Measurements from ENCODE around the gene TRIM69.
"Not testable (repeated sequence)": the region's sequence is repeated elsewhere in the genome, so short reads cannot be mapped to it uniquely, and the experiment has no call there.

Gene TRIM69

GRCh38 chr15:44720460-44721176 lies 15.7 kb upstream of the TRIM69 start:
- peaks cover 32% of the 10 kb centered on the region for H3K36me3 ChIP-seq (ENCODE audit: insufficient read depth, low read length)
- no peaks in the 10 kb centered on the region for H3K4me1 ChIP-seq (ENCODE audit: insufficient read depth, low read length)
- no peaks in the 10 kb centered on the region for H3K27me3 ChIP-seq (ENCODE audit: insufficient read depth, low read length)
- no peak overlapping the region for H2AFZ ChIP-seq (ENCODE audit: low read depth, low read length)
- no peak overlapping the region for H3K4me3 ChIP-seq (ENCODE audit: low read length)
- H3K9me3 ChIP-seq (ENCODE audit: low read length) = no peaks in the 10 kb centered on the region

- Histone ChIP-seq H3K9me3 (ENCODE audit: low read length) (no peaks in the 10 kb centered on the region), H3K4me1 (ENCODE audit: insufficient read depth, low read length) (no peaks in the 10 kb centered on the region), H3K36me3 (ENCODE audit: insufficient read depth, low read length) (peaks cover 18% of the 10 kb centered on the region), H3K27me3 (ENCODE audit: insufficient read depth, low read length) (no peaks in the 10 kb centered on the region), H3K4me3 (ENCODE audit: low read length) (no peak overlapping the region), H2AFZ (ENCODE audit: low read depth, low read length) (no peak overlapping the region)
Observed at GRCh38 chr15:44722011-44722410, 14.3 kb upstream of the TRIM69 start.

GRCh38 chr15:44726136-44726535 lies 10.2 kb upstream of the TRIM69 start:
- no peak overlapping the region for H3K4me3 ChIP-seq (ENCODE audit: low read length)

DNA sequence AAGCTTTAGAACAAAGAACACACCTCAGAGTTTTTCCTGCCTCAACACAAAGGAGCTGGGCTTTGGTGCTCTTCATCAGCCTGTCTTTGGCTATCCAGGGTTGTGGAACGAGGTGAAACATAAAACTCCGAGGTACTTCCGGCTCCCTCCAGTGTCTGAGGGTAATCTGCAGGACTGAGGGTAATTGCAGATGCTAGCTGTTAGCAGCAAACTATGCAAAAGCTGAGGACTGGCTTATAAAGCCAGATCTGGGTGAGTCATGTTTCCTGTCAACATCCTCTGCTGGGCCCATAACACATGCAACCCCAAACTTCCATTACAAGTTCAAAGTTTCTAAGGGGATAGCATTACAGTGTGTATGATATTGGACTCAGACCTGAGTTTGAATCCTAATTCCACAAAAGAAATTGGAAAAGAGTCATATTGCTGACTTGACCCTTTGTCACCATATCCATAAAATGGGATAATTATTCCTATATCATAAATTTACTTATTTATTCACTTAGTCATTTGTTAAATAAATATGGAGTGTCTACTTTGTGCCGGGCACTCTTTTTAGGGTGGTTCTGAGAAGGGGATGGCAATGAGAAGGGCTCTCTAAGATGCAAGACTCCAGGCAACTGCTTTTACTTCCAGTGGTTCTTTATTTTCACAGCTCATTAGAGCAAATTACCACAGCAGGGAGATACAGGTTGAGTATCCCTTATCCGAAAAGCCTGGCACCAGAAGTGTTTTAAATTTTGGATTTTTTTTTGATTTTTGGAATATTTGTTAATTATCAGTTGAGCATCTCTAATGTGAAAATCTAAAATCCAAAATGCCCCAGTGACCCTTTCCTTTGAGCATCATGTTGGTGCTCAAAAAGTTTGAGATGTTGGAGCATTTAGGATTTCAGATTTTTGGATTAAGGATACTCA lies 9.5 kb upstream of the TRIM69 start:
- Histone ChIP-seq H2AFZ (ENCODE audit: low read depth, low read length) (no peak overlapping the region), H3K4me3 (ENCODE audit: low read length) (no peak overlapping the region), H3K9me3 (ENCODE audit: low read length) (no peaks in the 10 kb centered on the region), H3K4me1 (ENCODE audit: insufficient read depth, low read length) (peaks cover 11% of the 10 kb centered on the region), H3K27me3 (ENCODE audit: insufficient read depth, low read length) (no peaks in the 10 kb centered on the region), H3K36me3 (ENCODE audit: insufficient read depth, low read length) (peaks cover 9% of the 10 kb centered on the region)

More at GRCh38 chr15:44726136-44726535, 10.2 kb upstream of the TRIM69 start:
- Histone ChIP-seq H3K9me3 (ENCODE audit: low read length) (no peaks in the 10 kb centered on the region), H3K4me1 (ENCODE audit: insufficient read depth, low read length) (peaks cover 6% of the 10 kb centered on the region), H3K36me3 (ENCODE audit: insufficient read depth, low read length) (peaks cover 2% of the 10 kb centered on the region), H2AFZ (ENCODE audit: low read depth, low read length) (no peak overlapping the region), H3K27me3 (ENCODE audit: insufficient read depth, low read length) (no peaks in the 10 kb centered on the region)

- Histone ChIP-seq H3K9me3 (ENCODE audit: low read length) (no peaks in the 10 kb centered on the region), H3K4me3 (ENCODE audit: low read length) (peak overlapping the region; percentile 56), H3K36me3 (ENCODE audit: insufficient read depth, low read length) (peaks cover 17% of the 10 kb centered on the region), H2AFZ (ENCODE audit: low read depth, low read length) (no peak overlapping the region), H3K27me3 (ENCODE audit: insufficient read depth, low read length) (no peaks in the 10 kb centered on the region), H3K4me1 (ENCODE audit: insufficient read depth, low read length) (peaks cover 11% of the 10 kb centered on the region)
Observed at GRCh38 chr15:44727485-44728231, 8.7 kb upstream of the TRIM69 start.

DNA sequence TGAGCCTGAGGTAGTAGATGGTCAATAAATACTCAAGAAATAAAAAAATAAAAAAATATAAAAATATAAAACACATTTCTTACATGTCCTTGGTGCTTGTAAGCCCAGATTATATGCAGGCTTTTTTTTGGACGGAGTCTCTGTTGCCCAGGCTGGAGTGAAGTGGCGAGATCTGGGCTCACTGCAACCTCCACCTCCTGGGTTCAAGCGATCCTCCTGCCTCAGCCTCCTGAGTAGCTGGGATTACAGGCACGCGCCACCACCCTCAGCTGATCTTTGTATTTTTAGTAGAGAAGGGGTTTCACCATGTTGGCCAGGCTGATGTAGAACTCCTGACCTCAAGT lies 8.1 kb upstream of the TRIM69 start:
- H3K9me3 ChIP-seq (ENCODE audit: low read length) = not testable (repeated sequence)
- Histone ChIP-seq H3K4me3 (ENCODE audit: low read length) (peak overlapping the region; percentile 56), H2AFZ (ENCODE audit: low read depth, low read length) (peak overlapping the region; percentile 7)

GRCh38 chr15:44728576-44729407 lies 7.5 kb upstream of the TRIM69 start:
- H3K4me1 ChIP-seq (ENCODE audit: insufficient read depth, low read length) = peaks cover 11% of the 10 kb centered on the region
- no peaks in the 10 kb centered on the region for H3K9me3 ChIP-seq (ENCODE audit: low read length)
- peak overlapping the region; percentile 7 for H2AFZ ChIP-seq (ENCODE audit: low read depth, low read length)
- no peaks in the 10 kb centered on the region for H3K27me3 ChIP-seq (ENCODE audit: insufficient read depth, low read length)
- peaks cover 17% of the 10 kb centered on the region for H3K36me3 ChIP-seq (ENCODE audit: insufficient read depth, low read length)
- H3K4me3 ChIP-seq (ENCODE audit: low read length) = peak overlapping the region; percentile 56

More for the DNA sequence above, 8.1 kb upstream of the TRIM69 start:
- H3K27me3 ChIP-seq (ENCODE audit: insufficient read depth, low read length) = not testable (repeated sequence)
- H3K36me3 ChIP-seq (ENCODE audit: insufficient read depth, low read length) = peaks cover 17% of the 10 kb centered on the region
- peaks cover 11% of the 10 kb centered on the region for H3K4me1 ChIP-seq (ENCODE audit: insufficient read depth, low read length)

- Histone ChIP-seq H3K9me3 (ENCODE audit: low read length) (no peaks in the 10 kb centered on the region), H3K4me3 (ENCODE audit: low read length) (peak overlapping the region; percentile 56), H3K4me1 (ENCODE audit: insufficient read depth, low read length) (peaks cover 11% of the 10 kb centered on the region), H3K27me3 (ENCODE audit: insufficient read depth, low read length) (no peaks in the 10 kb centered on the region), H2AFZ (ENCODE audit: low read depth, low read length) (peak overlapping the region; percentile 7), H3K36me3 (ENCODE audit: insufficient read depth, low read length) (peaks cover 17% of the 10 kb centered on the region)
Observed at GRCh38 chr15:44729408-44730127, 6.8 kb upstream of the TRIM69 start.

DNA sequence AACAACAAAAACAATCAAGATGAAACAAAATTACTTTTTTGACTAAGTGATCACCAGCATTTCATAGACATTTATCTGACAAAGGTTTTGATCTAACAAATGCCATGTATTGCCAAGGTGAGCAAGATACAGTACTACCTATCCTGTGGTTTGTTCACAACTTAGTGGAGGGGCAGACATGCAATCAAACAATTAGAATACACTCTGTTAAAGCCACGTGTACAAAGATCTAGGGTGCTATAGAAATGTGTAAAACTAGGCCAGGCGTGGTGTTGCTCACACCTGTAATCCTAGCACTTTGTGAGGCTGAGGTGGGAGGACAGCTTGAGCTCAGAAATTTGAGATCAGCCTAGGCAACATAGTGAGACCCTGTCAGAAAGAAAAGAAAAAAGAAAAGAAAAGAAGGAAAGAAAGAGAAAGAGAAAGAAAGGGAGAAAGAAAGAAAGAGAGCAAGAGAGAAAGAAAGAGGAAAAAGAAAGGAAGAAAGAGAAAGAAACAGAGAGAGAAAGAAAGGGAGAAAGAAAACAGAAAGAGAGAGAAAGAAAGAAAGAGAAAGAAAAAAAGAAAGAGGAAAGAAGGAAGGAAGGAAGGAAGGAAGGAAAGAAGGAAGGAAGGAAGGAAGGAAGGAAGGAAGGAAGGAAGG lies 1.4 kb upstream of the TRIM69 start:
- Histone ChIP-seq H2AFZ (ENCODE audit: low read depth, low read length) (no peak overlapping the region), H3K4me3 (ENCODE audit: low read length) (no peak overlapping the region), H3K36me3 (ENCODE audit: insufficient read depth, low read length) (peaks cover 17% of the 10 kb centered on the region), H3K4me1 (ENCODE audit: insufficient read depth, low read length) (peaks cover 8% of the 10 kb centered on the region), H3K27me3 (ENCODE audit: insufficient read depth, low read length) (no peaks in the 10 kb centered on the region), H3K9me3 (ENCODE audit: low read length) (no peaks in the 10 kb centered on the region)

- Histone ChIP-seq H3K27me3 (ENCODE audit: insufficient read depth, low read length) (no peaks in the 10 kb centered on the region), H3K4me3 (ENCODE audit: low read length) (no peak overlapping the region), H2AFZ (ENCODE audit: low read depth, low read length) (no peak overlapping the region), H3K4me1 (ENCODE audit: insufficient read depth, low read length) (peaks cover 5% of the 10 kb centered on the region), H3K9me3 (ENCODE audit: low read length) (no peaks in the 10 kb centered on the region), H3K36me3 (ENCODE audit: insufficient read depth, low read length) (peaks cover 17% of the 10 kb centered on the region)
Observed at GRCh38 chr15:44735482-44736180, 697 bp upstream of the TRIM69 start.

DNA sequence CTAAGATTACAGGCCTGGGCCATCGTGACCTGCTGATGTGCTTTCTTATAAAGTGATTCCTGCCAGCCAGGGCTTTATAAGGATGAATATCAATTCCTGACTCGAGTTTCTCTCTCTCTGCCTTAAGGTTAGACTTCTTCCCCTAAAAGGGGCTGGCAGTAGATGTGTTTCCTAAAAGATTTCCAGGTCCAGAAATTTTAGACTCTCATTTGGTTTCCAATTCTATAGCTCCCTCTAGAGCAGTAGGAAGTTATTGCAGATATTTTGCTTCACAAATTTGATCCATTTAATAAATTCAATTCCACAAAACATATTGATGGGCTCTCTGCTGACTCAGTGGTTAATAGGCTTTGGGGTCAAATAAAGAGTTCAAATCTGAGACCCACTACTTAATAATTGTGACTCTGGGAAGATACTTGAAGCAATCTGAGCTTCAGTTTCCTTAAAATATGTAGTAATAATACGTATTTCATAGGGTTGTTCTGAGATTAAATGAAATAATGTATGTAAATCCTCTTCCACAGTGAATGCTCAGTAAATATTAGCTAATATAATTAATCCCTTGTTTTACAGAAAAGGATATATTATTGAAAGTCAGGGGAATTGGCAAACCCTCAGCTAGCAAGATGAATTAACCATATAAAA lies 2.1 kb downstream of the TRIM69 start:
- Histone ChIP-seq H3K27me3 (ENCODE audit: insufficient read depth, low read length) (no peaks in the 10 kb centered on the region), H3K9me3 (ENCODE audit: low read length) (no peaks in the 10 kb centered on the region), H2AFZ (ENCODE audit: low read depth, low read length) (no peak overlapping the region), H3K4me3 (ENCODE audit: low read length) (no peak overlapping the region), H3K36me3 (ENCODE audit: insufficient read depth, low read length) (no peaks in the 10 kb centered on the region), H3K4me1 (ENCODE audit: insufficient read depth, low read length) (no peaks in the 10 kb centered on the region)
